ENCODE measurements around the gene LAMTOR4.
"Not testable (repeated sequence)": the region's sequence is repeated elsewhere in the genome, so short reads cannot be mapped to it uniquely, and the experiment has no call there.

The LAMTOR4 gene

DNA sequence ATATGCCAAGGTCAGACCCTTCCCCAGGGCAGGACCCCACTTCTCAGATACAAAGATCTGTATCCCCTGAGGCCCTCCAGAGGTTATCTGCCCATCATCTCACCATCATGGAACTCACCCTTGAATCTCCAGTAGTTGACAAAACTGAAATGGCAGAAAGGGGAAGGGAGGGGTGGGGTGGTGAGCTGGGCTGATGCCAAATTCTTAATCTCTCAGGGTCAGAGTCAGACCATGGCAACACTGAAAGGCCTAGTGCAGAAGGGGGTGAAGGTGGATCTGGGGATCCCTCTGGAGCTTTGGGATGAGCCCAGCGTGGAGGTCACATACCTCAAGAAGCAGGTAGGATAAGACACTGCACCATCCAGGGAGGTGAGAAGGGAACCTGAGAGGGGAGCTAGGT lies 26.1 kb upstream of the LAMTOR4 start:
- no peak for DNase-seq (ENCODE audit: low spot score)

DNA sequence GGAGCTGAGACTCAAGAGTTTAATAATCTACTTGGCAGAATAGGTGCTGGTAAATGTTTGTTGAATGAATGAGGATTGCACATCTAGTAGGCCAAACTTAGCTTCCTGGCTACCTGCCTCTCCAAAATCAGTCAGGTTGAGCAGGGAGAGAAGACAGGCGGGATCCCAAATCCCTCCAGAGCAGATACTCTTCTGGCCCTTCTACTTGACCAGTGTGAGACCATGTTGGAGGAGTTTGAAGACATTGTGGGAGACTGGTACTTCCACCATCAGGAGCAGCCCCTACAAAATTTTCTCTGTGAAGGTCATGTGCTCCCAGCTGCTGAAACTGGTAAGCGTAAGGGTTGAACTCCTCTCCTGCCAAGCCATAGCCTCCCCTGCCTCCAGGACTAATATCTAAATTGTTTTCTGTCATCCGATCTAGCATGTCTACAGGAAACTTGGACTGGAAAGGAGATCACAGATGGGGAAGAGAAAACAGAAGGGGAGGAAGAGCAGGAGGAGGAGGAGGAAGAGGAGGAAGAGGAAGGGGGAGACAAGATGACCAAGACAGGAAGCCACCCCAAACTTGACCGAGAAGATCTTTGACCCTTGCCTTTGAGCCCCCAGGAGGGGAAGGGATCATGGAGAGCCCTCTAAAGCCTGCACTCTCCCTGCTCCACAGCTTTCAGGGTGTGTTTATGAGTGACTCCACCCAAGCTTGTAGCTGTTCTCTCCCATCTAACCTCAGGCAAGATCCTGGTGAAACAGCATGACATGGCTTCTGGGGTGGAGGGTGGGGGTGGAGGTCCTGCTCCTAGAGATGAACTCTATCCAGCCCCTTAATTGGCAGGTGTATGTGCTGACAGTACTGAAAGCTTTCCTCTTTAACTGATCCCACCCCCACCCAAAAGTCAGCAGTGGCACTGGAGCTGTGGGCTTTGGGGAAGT lies 24.2 kb upstream of the LAMTOR4 start:
- DNase-seq (ENCODE audit: low spot score) = no peak

DNA sequence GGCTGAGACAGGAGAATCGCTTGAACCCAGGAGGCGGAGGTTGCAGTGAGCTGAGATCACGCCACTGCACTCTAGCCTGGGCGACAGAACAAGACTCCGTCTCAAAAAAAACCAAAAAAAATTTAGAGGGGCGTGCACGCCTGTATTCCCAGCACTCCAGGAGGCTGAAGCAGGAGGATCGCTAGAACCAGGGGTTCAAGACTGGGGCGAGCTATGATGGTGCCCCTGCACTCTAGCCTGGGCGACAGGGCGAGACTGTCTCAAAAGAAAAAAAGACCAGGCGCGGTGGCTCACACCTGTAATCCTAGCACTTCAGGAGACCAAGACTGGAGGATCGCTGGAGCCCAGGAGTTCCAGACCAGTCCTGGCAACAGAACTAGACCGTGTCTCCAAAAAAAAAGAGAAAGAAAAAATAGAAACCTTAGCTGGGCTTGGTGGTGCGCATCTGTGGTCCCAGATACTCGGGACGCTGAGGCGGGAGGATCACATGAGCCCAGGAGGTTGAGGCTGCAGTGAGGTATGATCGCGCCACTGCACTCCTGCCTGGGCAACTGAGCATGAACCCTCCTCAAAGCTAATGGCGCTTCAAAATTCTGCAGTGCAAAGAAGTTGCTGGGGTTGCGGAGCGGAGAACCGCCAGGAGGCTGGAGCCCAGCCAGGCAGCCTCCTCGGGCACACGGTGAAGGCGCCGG lies 22.3 kb upstream of the LAMTOR4 start:
- DNase-seq (ENCODE audit: low spot score) = no peak

DNA sequence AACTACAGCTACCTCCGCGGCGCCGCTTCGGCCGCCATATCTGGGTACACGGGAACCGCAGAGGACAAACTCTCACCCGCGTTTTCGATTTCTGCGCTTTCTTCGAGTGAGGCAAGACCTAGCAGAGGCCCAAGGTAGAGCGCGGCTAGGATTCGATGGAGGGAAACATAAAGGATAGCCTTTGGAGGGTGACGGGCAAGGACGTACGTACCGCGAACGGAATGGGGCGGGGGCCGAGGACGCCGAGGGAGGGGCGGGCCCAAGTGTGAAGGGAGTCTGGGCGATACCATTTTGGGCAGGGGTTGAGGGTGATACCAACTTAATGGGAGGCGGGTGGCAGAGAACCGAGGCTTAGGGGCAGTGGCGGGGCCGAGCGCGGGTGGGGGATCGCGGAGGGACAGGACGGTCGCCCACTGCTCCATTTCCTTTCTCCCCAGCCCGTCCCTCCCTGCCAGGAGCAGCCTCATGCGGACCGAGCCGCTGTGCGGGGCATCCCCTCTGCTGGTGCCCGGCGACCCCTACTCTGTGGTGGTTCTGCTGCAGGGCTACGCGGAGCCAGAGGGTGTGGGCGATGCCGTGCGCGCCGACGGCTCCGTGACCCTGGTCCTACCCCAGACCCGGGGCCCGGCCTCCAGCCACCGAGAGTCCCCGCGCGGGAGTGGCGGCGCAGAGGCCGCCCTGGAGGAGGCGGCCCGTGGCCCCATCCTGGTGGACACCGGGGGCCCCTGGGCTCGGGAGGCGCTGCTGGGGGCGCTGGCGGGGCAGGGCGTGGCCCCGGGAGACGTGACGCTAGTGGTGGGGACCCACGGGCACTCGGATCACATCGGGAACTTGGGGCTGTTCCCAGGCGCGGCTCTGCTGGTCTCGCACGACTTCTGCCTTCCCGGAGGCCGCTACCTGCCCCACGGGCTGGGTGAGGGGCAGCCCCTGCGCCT lies 21.5 kb upstream of the LAMTOR4 start, which contains the start of gene MBLAC1:
MBLAC1 (plus strand) TSS at position 37 of the 935 bp plus-strand sequence; CDS start at position 466, 429 bp downstream.
- DNase-seq (ENCODE audit: low spot score) = peak; percentile 87

DNA sequence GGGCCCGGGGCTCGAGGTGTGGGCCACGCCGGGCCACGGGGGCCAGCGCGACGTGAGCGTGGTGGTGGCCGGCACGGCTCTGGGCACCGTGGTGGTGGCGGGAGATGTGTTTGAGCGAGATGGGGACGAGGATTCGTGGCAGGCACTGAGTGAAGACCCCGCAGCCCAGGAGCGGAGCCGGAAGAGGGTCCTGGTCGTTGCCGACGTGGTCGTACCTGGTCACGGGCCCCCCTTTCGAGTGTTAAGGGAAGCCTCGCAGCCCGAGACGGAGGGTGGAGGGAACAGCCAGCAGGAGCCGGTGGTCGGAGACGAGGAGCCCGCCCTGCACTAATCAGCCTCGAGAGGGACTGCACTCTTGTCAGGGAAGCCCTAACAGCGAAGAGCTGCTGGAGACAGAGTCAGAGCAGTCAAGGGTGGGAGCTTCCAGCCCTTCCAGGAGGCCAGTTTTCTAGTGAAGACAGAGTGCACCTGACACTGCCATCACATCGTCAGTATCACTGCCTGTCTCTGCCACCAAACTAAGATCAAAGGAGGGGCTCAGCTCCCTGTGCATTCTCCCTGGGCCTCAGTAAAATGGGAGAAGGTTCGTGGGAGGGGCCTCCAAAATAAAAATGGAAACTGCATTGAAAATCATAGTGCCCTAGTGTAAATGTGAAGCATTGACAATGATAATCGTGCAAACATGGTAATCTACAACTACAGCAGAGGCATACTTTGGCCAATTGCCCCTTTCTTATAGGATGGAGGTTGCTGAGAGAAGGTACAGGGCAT lies 20.7 kb upstream of the LAMTOR4 start:
- DNase-seq (ENCODE audit: low spot score) = no peak

DNA sequence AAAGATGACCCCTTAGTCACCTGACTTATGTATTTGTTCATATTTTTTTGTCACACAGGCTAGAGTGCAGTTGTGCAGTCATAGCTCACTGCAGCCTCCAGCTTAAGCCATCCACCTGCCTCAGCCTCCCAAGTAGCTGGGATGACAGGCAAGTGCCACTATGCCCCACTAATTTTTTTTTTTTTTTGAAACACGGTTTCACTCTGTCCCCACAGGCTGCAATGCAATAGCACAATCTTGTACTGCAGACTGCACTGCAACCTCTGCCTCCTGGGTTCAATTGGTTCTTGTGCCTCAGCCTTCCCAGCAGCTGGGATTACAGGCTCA lies 20.1 kb upstream of the LAMTOR4 start:
- no peak for DNase-seq (ENCODE audit: low spot score)

DNA sequence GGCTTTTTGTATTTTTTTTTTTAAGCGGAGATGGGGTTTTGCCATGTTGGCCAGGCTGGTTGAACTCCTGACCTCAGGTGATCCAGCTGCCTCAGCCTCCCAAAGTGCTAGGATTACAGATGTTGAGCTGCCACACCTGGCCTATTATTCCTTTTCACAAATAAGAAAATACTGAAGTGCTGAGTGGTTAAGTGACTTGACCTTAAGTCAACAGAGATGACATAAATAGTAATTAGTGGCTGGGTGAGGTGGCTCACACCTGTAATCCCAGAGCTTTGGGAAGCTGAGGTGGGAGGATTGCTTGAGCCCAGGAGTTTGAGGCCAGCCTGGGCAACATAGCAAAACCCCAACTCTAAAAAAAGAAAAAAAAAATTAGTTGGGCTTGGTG lies 18.5 kb upstream of the LAMTOR4 start:
- not testable (repeated sequence) for DNase-seq (ENCODE audit: low spot score)

DNA sequence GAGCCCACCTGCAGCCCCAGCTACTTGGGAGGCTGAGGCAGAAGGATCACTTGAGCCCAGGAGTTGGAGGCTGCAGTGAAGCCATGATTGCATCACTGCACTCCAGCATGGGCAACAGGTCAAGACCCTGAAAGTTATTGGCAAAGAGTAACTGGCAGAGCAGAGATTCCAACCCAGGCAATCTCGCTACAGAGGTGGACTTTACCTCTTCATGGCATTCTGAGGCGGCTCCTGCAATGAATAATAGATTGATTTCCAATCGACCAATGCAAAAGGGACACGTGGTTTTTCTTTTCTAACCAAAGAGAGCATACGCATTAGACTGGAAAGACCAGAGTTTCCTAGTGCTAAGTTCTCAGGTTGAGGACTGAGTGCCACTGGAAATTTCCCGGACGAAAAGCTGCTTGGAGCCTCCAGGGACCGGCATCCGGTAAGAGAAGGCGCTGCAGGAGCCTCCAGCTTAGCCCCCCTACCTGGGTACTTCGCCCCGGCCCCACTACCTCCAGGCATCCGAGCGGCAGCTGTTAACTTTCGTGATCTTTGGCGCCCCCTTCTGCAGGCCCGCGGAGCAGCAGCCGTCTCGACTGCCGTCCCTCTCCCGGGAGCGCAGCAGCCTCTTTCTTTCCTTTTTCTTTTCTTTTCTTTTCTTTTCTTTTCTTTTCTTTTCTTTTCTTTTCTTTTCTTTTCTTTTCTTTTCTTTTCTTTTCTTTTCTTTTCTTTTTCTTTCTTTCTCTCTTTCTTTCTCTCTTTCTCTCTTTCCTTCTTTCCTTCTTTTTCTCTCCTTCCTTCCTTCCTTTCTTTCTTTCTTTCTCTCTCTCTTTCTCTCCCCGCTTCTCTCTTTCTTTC lies 17.9 kb upstream of the LAMTOR4 start:
- DNase-seq (ENCODE audit: low spot score) = no peak

DNA sequence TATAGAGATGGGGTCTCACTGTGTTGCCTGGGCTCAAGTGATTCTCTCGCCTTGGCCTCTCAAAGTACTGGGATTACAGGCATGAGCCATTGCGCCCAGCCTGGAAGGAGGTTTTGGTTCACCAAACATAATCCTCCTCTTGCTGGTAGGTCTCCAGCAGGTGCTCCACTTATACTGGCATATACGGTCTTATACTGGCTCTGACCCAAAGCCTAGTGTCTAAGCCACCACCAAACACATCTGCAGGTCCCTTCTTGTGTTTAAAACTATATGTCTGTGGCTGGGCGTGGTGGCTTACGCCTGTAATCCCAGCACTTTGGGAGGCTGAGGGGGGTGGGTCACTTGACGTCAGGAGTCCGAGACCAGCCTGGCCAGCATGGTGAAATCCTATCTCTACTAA lies 16.6 kb upstream of the LAMTOR4 start:
- no peak for DNase-seq (ENCODE audit: low spot score)

DNA sequence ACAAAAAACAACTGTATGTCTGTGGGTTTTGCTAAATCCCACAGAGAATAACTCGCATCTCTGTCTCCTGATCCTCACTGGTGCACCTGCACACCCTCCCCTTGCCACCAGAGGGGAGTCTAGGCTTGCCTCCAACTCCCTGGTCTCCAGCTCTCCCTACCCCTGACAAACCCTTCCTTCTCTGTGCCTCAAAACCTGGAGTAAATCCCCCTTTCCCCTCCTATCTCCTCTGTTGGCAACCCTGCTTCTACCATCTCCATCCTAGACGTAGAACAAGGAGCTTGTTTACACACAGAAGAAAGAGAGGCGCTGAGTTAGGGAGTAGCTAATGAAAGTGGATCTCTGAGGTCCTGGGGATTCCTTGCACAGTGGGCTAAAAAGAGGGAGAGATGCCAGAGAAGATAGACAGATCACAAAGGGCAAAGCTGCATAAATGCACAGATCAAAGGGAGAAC lies 16.0 kb upstream of the LAMTOR4 start:
- DNase-seq (ENCODE audit: low spot score) = peak; percentile 68

DNA sequence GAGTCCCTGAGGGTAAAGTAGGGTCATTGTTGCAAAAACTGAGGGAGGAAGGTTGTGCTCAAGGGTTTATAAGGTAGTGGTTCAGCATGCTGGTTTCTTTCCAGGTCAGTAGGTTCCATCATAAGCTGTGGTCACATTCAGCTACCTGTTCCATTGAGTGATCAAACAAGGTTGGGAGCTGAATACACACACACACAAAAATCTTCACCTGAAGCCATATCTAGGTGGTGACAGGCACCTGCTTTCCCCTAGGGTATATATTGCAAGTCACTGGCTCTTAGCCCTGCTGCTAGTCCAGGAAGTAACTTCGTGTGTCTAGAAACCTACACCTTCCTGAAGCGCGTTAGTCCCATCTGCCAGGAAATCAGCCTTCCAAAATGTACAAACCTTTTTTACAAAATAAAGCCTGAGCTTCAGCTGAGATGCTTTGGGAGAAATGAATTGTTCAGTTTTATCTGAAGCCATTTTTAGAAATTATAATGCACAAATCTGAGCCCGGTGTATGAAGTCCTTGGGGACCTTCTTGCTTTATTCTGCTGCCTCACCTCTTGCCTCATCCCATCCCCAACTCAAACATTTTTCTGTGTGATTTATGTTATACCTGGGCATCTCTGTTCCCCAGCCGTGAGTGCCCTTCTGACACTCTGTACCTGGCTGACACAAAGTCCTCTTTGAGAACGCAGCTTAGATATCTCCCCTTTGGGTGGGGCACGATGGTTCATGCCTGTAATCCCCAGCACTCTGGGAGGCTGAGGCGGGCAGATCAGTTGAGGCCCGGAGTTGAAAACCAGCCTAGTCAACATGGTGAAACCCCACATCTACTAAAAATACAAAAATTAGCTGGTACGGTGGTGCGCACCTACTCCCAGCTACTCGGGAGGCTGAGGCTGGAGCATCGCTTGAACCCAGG lies 10.6 kb upstream of the LAMTOR4 start:
- no peak for DNase-seq (ENCODE audit: low spot score)

DNA sequence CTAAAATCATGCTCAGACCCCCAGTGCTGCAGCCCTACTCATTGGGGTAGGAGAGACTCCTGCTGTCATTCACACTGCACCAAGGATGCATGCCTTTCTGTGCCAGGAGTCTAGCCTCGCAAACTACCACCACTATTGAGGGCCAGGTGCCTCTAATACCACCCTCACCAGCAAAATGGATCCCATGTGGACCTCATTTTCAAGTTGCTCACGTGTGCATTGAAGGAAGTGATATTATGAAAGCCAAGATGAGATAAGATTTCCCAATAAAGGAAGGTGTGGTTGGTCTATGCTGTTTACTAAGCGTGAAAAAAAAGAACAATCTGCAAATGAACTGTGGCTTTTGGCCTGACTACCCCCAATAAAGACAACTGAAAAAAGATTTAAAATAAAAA lies 7.2 kb upstream of the LAMTOR4 start:
- no peak for DNase-seq (ENCODE audit: low spot score)

DNA sequence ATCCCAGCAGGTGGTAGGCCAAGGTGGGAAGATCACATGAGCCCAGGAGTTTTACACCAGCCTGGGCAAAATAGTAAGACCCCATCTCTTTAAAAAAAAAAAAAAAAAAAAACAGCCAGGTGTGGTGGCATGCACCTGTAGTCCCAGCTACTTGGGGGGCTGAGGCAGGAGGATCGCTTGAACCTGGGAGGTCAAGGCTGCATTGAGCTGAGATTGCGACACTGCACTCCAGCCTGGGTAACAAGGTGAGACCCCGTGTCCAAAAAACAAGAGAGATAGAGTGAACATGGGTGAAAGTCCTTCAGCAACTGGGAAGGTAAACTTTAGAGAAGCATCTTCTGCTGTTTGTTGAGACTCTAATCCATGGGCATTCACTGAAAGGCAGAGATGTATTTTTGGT lies 6.3 kb upstream of the LAMTOR4 start:
- DNase-seq (ENCODE audit: low spot score) = no peak

DNA sequence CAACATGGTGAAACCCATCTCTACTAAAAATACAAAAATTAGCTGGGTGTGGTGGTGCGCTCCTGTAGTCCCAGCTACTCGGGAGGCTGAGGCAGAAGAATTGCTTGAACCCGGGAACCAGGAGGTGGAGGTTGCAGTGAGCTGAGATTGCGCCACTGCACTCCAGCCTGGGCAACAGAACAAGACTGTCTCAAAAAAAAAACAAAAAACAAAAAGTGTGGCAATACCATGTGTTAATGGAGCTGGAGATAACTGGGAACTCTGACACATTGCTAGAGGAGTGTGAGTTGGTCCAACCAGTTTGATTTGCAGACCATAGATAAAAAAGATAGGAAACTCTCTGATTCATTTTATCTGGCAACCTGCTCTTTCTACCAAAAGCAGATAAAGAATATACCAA lies 2.4 kb upstream of the LAMTOR4 start:
- DNase-seq (ENCODE audit: low spot score) = not testable (repeated sequence)

DNA sequence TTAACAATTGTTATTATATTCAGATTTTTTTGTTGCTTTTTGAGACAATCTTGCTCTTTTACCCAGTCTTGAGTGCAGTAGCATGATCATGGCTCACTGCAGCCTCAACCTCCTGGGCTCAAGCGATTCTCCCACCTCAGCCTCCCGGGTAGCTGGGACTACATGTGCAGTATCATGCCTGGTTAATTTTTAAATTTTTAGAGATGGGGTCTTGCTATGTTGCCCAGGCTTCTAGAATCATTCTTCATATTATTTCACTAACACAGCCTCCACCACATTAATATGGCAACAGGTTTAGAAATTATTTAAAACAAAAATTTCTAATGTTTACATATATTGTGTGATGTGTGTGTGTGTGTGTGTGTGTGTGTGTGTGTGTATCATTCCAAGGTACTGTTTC lies 1.4 kb upstream of the LAMTOR4 start:
- no peak for DNase-seq (ENCODE audit: low spot score)

DNA sequence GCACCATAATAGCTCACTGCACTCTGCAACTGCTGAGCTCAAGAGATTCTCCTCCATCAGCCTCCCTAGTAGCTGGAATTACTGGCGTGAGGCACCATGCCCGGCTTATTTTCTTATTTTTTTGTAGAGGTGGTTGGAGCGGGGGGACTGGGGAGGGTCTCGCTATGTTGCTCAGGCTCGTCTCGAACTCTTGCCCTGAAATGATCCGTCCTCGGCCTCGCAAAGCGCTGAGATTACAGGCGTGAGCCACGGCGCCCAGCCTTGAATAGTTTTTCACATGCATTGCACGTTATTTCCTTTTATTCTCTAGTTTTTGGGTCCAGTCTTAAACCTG lies 526 bp upstream of the LAMTOR4 start:
- DNase-seq (ENCODE audit: low spot score) = no peak

DNA sequence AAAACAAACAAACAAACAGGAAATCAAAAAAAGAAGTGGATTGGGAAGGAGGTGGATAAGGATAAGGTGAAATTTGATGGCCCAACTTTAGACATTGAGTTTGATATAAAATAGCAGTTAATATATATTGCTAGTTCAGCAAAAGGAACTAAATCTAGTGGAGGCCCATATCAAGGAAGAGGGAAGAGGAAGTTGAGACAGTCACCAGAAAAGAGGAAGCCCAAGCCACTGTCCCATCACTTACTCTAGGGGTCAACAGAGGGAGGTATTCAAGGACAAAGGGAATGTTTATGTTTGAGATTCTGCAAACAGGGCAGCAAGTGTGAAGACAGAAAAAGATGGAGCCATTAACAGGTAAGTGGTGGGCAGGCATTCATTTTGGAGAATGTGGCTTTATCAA lies 3.7 kb downstream of the LAMTOR4 start:
- peak; percentile 61 for DNase-seq (ENCODE audit: low spot score)

DNA sequence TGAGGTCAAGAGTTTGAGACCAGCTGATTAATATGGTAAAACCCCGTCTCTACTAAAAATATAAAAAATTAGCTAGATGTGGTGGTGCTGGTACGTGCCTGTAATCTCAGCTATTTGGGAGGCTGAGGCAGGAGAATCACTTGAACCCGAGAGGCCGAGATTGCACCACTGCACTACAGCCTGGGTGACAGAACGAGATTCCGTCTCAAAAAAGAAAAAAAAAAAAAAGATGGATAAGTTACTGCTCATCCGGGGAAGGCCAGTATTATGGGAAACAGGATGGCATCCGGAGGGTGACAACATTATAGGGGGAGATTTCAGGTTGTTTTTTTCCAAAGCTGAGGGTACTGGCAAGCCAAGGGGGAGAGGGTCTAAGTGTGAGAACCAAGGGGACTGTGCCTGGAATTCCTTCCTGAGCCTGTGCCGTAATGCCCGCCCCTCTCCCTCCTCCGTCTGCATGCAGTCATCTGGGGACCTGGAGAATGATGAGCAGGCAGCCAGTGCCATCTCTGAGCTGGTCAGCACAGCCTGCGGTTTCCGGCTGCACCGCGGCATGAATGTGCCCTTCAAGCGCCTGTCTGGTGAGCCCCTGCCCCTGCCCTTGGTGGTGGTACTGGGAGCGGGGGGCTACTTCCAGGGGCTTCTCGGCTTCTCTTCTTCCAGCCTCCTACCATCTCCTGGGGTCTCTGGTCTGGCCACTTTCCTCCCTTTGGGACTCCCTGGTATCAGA lies 4.4 kb downstream of the LAMTOR4 start:
- no peak for DNase-seq (ENCODE audit: low spot score)
